Activated naive CD8-positive, alpha-beta T cell (primary cell): ENCODE results near the gene PLEKHF1.

ENCODE experiments used
- H3K27ac Mint-ChIP-seq: one replicate; pipeline ENCODE4 v1.8.0; 2021; ENCODE audit warnings: mixed read lengths
- H3K27me3 Mint-ChIP-seq: one replicate; pipeline ENCODE4 v1.8.0; 2021; ENCODE audit warnings: mixed read lengths
- H3K36me3 Mint-ChIP-seq: one replicate; pipeline ENCODE4 v1.8.0; 2021; ENCODE audit warnings: mixed read lengths
- H3K4me1 Mint-ChIP-seq: one replicate; pipeline ENCODE4 v1.8.0; 2021; ENCODE audit warnings: low read depth, mixed read lengths
- H3K4me3 Mint-ChIP-seq: one replicate; pipeline ENCODE4 v1.8.0; 2021; ENCODE audit warnings: mild to moderate bottlenecking, mixed read lengths
- H3K9me3 Mint-ChIP-seq: one replicate; pipeline ENCODE4 v1.8.0; 2021; ENCODE audit warnings: low read depth, mixed read lengths

Gene PLEKHF1

GRCh38 chr19:29675650-29676186 is 10.5 kb downstream of the PLEKHF1 start:
- H3K27ac Mint-ChIP-seq: peak overlapping the region; percentile 78
- peak overlapping the region; percentile 51 for H3K4me3 Mint-ChIP-seq
- H3K27me3 Mint-ChIP-seq: no peaks in the 10 kb centered on the region
- peaks cover 77% of the 10 kb centered on the region for H3K4me1 Mint-ChIP-seq
- peaks cover 11% of the 10 kb centered on the region for H3K36me3 Mint-ChIP-seq
- peaks cover 3% of the 10 kb centered on the region for H3K9me3 Mint-ChIP-seq

- Mint-ChIP-seq H3K9me3 (peaks cover 3% of the 10 kb centered on the region), H3K4me3 (no peak overlapping the region), H3K27ac (peak overlapping the region; percentile 78), H3K36me3 (peaks cover 5% of the 10 kb centered on the region), H3K27me3 (no peaks in the 10 kb centered on the region), H3K4me1 (peaks cover 76% of the 10 kb centered on the region)
These were observed 11.3 kb downstream of the PLEKHF1 start for GRCh38 chr19:29676586-29676985.

GRCh38 chr19:29677001-29677817 is 11.9 kb downstream of the PLEKHF1 start:
- Mint-ChIP-seq H3K9me3 (no peaks in the 10 kb centered on the region), H3K27ac (peak overlapping the region; percentile 78), H3K36me3 (peaks cover 3% of the 10 kb centered on the region), H3K4me3 (peak overlapping the region; percentile 47), H3K27me3 (no peaks in the 10 kb centered on the region), H3K4me1 (peaks cover 72% of the 10 kb centered on the region)

- Mint-ChIP-seq H3K4me1 (peaks cover 66% of the 10 kb centered on the region), H3K36me3 (no peaks in the 10 kb centered on the region), H3K4me3 (no peak overlapping the region), H3K27me3 (no peaks in the 10 kb centered on the region), H3K9me3 (no peaks in the 10 kb centered on the region), H3K27ac (no peak overlapping the region)
These were observed 13.3 kb downstream of the PLEKHF1 start for GRCh38 chr19:29678484-29679106.

GRCh38 chr19:29679598-29680210 is 14.4 kb downstream of the PLEKHF1 start:
- H3K4me1 Mint-ChIP-seq: peaks cover 63% of the 10 kb centered on the region
- H3K9me3 Mint-ChIP-seq: no peaks in the 10 kb centered on the region
- no peaks in the 10 kb centered on the region for H3K27me3 Mint-ChIP-seq
- no peaks in the 10 kb centered on the region for H3K36me3 Mint-ChIP-seq
- H3K4me3 Mint-ChIP-seq: peak overlapping the region; percentile 57
- peak overlapping the region; percentile 90 for H3K27ac Mint-ChIP-seq

- H3K27ac Mint-ChIP-seq: peak overlapping the region; percentile 87
- H3K36me3 Mint-ChIP-seq: no peaks in the 10 kb centered on the region
- no peaks in the 10 kb centered on the region for H3K9me3 Mint-ChIP-seq
- H3K4me1 Mint-ChIP-seq: peaks cover 66% of the 10 kb centered on the region
- H3K27me3 Mint-ChIP-seq: no peaks in the 10 kb centered on the region
- H3K4me3 Mint-ChIP-seq: peak overlapping the region; percentile 64
These were observed 15.2 kb downstream of the PLEKHF1 start for GRCh38 chr19:29680447-29680846.

GRCh38 chr19:29680937-29681336 is 15.7 kb downstream of the PLEKHF1 start:
- Mint-ChIP-seq H3K4me1 (peaks cover 61% of the 10 kb centered on the region), H3K9me3 (no peaks in the 10 kb centered on the region), H3K27ac (peak overlapping the region; percentile 87), H3K36me3 (no peaks in the 10 kb centered on the region), H3K4me3 (peak overlapping the region; percentile 66), H3K27me3 (no peaks in the 10 kb centered on the region)

- Mint-ChIP-seq H3K27ac (peak overlapping the region; percentile 87), H3K36me3 (peaks cover 3% of the 10 kb centered on the region), H3K4me1 (peaks cover 57% of the 10 kb centered on the region), H3K9me3 (no peaks in the 10 kb centered on the region), H3K27me3 (no peaks in the 10 kb centered on the region), H3K4me3 (peak overlapping the region; percentile 66)
These were observed 16.4 kb downstream of the PLEKHF1 start for GRCh38 chr19:29681422-29682235.

- Mint-ChIP-seq H3K9me3 (no peaks in the 10 kb centered on the region), H3K4me1 (peaks cover 55% of the 10 kb centered on the region), H3K4me3 (no peak overlapping the region), H3K36me3 (peaks cover 3% of the 10 kb centered on the region), H3K27me3 (no peaks in the 10 kb centered on the region), H3K27ac (no peak overlapping the region)
These were observed 17.1 kb downstream of the PLEKHF1 start for GRCh38 chr19:29682236-29682895.

- no peaks in the 10 kb centered on the region for H3K27me3 Mint-ChIP-seq
- H3K27ac Mint-ChIP-seq: no peak overlapping the region
- no peaks in the 10 kb centered on the region for H3K9me3 Mint-ChIP-seq
- peaks cover 57% of the 10 kb centered on the region for H3K4me1 Mint-ChIP-seq
- no peak overlapping the region for H3K4me3 Mint-ChIP-seq
- H3K36me3 Mint-ChIP-seq: peaks cover 3% of the 10 kb centered on the region
These were observed 17.7 kb downstream of the PLEKHF1 start for GRCh38 chr19:29683009-29683408.

GRCh38 chr19:29685326-29685725 is 20.1 kb downstream of the PLEKHF1 start:
- H3K9me3 Mint-ChIP-seq: no peaks in the 10 kb centered on the region
- H3K27me3 Mint-ChIP-seq: no peaks in the 10 kb centered on the region
- H3K27ac Mint-ChIP-seq: no peak overlapping the region
- H3K4me3 Mint-ChIP-seq: no peak overlapping the region
- peaks cover 3% of the 10 kb centered on the region for H3K36me3 Mint-ChIP-seq
- peaks cover 57% of the 10 kb centered on the region for H3K4me1 Mint-ChIP-seq

GRCh38 chr19:29686285-29686805 is 21.1 kb downstream of the PLEKHF1 start:
- Mint-ChIP-seq H3K36me3 (peaks cover 3% of the 10 kb centered on the region), H3K9me3 (no peaks in the 10 kb centered on the region), H3K4me3 (no peak overlapping the region), H3K4me1 (peaks cover 53% of the 10 kb centered on the region), H3K27me3 (no peaks in the 10 kb centered on the region), H3K27ac (no peak overlapping the region)

- peaks cover 3% of the 10 kb centered on the region for H3K36me3 Mint-ChIP-seq
- no peak overlapping the region for H3K4me3 Mint-ChIP-seq
- no peaks in the 10 kb centered on the region for H3K27me3 Mint-ChIP-seq
- H3K9me3 Mint-ChIP-seq: no peaks in the 10 kb centered on the region
- H3K27ac Mint-ChIP-seq: peak overlapping the region; percentile 75
- H3K4me1 Mint-ChIP-seq: peaks cover 49% of the 10 kb centered on the region
These were observed 22.1 kb downstream of the PLEKHF1 start for GRCh38 chr19:29687244-29687896.
